ENCODE data around the gene RPUSD3. TPM values are rescaled to one million over a fixed set of nuclear protein-coding genes. Genes with fewer than 3 reads are reported as not detected.
A peak's percentile ranks its signal among the peaks of the same experiment; 100 is the strongest.

RPUSD3 gene
- total and polyA plus RNA-seq, 8 donors: 12.4 to 20.6 (median 16.3) TPM

DNA sequence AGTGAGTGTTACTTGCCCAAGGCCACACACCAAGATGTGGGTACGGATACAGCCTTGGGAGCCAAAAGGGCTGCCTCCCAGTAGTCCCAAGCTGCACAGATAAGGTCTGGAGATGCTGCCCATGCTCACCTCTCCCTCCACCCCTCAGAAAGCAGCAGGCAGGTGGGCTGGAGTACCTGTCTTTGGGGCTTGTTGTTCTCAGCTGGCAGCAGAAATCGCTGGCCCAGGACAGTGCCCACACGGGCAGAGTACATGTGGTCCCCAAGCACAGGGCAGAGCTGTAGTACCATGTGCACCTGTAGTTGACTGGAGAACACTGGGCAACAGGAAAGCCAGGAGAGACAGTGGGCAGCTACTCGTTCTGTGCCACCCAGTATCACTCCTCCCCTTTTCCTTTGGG is 5.0 kb downstream of the RPUSD3 start:
- Histone ChIP-seq H3K4me1 (peaks cover 0 to 15% (median 5%) of the 10 kb centered on the region in 3 donors), H3K9me3 (no peaks in the 10 kb centered on the region), H3K36me3 (peaks cover 0 to 15% (median 0%) of the 10 kb centered on the region in 3 donors), H3K4me3 (no peak overlapping the region), H3K27ac (peak overlapping the region; percentile 47 to 73 (median 66)), H3K27me3 (no peaks in the 10 kb centered on the region)
- ATAC-seq (no peak), DNase-seq (no peak), FAIRE-seq (no peak)
- WGBS, 2 donors: 71 to 79% methylated on average over 4 of the region's 4 CpGs
- TF ChIP-seq, protein P1, sequence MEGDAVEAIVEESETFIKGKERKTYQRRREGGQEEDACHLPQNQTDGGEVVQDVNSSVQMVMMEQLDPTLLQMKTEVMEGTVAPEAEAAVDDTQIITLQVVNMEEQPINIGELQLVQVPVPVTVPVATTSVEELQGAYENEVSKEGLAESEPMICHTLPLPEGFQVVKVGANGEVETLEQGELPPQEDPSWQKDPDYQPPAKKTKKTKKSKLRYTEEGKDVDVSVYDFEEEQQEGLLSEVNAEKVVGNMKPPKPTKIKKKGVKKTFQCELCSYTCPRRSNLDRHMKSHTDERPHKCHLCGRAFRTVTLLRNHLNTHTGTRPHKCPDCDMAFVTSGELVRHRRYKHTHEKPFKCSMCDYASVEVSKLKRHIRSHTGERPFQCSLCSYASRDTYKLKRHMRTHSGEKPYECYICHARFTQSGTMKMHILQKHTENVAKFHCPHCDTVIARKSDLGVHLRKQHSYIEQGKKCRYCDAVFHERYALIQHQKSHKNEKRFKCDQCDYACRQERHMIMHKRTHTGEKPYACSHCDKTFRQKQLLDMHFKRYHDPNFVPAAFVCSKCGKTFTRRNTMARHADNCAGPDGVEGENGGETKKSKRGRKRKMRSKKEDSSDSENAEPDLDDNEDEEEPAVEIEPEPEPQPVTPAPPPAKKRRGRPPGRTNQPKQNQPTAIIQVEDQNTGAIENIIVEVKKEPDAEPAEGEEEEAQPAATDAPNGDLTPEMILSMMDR (IDR thresholded peaks at IDR 0.05): no peak
- intact Hi-C loops (cut with DNase I): no loop called here

DNA sequence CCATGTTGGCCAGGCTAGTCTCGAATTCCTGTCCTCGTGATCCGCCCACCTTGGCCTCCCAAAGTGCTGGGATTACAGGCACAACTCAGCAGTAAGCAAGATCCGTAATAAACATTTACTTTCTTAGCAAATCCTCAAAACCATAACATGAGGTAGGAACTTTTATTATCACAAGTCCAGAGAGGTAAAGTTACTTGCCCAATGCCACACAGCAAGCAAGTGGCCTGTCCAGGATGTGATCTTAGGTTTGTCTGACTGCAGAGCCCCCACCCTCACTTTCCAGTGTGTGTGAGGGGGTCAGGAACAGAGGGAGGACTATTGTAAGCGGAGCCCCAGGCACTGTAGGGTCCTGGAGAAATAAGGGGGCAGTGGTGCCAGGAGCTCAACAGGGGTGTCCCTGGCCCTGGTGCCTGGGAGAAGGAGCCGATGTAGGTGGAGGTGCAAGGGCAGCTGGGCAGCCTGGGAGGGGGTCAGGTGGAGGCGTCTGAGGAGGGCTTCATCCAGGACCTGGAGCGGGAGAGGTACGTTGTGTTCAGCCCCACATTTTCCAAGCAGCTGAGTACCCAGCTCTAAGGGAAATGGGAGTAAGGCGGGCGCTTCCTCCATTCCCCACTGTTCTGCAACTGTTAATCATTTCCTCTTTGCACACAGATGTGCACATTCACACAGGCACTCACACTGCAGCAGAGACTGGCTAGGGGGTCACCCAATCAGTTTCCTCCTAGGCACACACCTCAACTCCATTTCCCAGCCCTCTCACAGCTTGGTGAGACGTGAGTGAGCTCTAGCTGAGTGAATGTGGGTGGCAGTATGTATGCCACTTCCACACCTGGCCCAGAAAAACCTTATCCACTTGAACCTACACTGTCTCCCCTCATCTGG is 5.9 kb downstream of the RPUSD3 start:
- no peaks in the 10 kb centered on the region for H3K27me3 ChIP-seq
- FAIRE-seq (no peak), DNase-seq (peak in 4 of 6 donors; percentile 59 to 82 (median 74)), ATAC-seq (peak; percentile 91 to 96 (median 95))
- peaks cover 0 to 14% (median 5%) of the 10 kb centered on the region in 3 donors for H3K4me1 ChIP-seq
- peak overlapping the region; percentile 47 to 73 (median 66) for H3K27ac ChIP-seq
- peaks cover 0 to 15% (median 0%) of the 10 kb centered on the region in 3 donors for H3K36me3 ChIP-seq
- H3K9me3 ChIP-seq: no peaks in the 10 kb centered on the region
- TF ChIP-seq, protein P1 (IDR thresholded peaks at IDR 0.05): no peak
- intact Hi-C loops (cut with DNase I): no loop called here
- 57 to 61% methylated on average over 12 of the region's 12 CpGs for WGBS, 2 donors
- H3K4me3 ChIP-seq: no peak overlapping the region

- no peaks in the 10 kb centered on the region for H3K27me3 ChIP-seq
- ATAC-seq (no peak), FAIRE-seq (no peak), DNase-seq (no peak)
- H3K4me1 ChIP-seq: peaks cover 0 to 8% (median 0%) of the 10 kb centered on the region in 3 donors
- TF ChIP-seq, protein P1 (IDR thresholded peaks at IDR 0.05): no peak
- intact Hi-C loops (cut with DNase I): no loop called here
- 74 to 83% methylated on average over 18 of the region's 18 CpGs for WGBS, 2 donors
- H3K4me3 ChIP-seq: no peak overlapping the region
- no peaks in the 10 kb centered on the region for H3K9me3 ChIP-seq
- H3K27ac ChIP-seq: no peak overlapping the region
- H3K36me3 ChIP-seq: no peaks in the 10 kb centered on the region
Measured at GRCh38 chr3:9834520-9835380, 9.1 kb downstream of the RPUSD3 start.

- no peak for FAIRE-seq
- Histone ChIP-seq H3K27me3 (no peaks in the 10 kb centered on the region), H3K9me3 (no peaks in the 10 kb centered on the region), H3K36me3 (no peaks in the 10 kb centered on the region), H3K27ac (no peak overlapping the region), H3K4me3 (no peak overlapping the region), H3K4me1 (peaks cover 0 to 6% (median 0%) of the 10 kb centered on the region in 3 donors)
- WGBS, 2 donors: 87 to 96% methylated on average over 9 of the region's 9 CpGs
- ATAC-seq: no peak
- no peak for DNase-seq
- TF ChIP-seq, protein P1 (IDR thresholded peaks at IDR 0.05): no peak
- intact Hi-C loops (cut with DNase I): no loop called here
Measured at GRCh38 chr3:9833078-9833477, 10.7 kb downstream of the RPUSD3 start.

Measured in pancreas (tissue), 10 donors.